Hepatocyte (in vitro differentiated cells): ENCODE measurements around the gene GAL. TPM values are rescaled to one million over a fixed set of nuclear protein-coding genes. Genes with fewer than 3 reads are reported as not detected.

ENCODE experiments used
- DNase-seq: peaks from one replicate; pipeline ENCODE4 v3.0.0-alpha.2; 2016; ENCODE audit warnings: low spot score
- H2AFZ ChIP-seq: fragments of 200-600 bp; sonication (generic); 2 replicates; pipeline ENCODE4 v1.6.0; 2016; ENCODE audit warnings: antibody characterized with exemption, mild to moderate bottlenecking
- H3K27ac ChIP-seq: fragments of 200-600 bp; sonication (generic); 2 replicates; pipeline ENCODE4 v1.5.1; 2016; ENCODE audit warnings: mild to moderate bottlenecking
- H3K27me3 ChIP-seq: fragments of 200-600 bp; sonication (generic); 2 replicates; pipeline ENCODE4 v1.6.1; 2016
- H3K36me3 ChIP-seq: fragments of 200-600 bp; sonication (generic); replicated peaks from 2 replicates; pipeline ENCODE4 v1.5.1; 2016; ENCODE audit warnings: low read depth; ENCODE audit not compliant: insufficient read depth
- H3K4me1 ChIP-seq: fragments of 200-600 bp; sonication (generic); 2 replicates; pipeline ENCODE4 v1.5.1; 2016; ENCODE audit warnings: mild to moderate bottlenecking, moderate library complexity; ENCODE audit not compliant: insufficient read depth
- H3K4me2 ChIP-seq: fragments of 200-600 bp; sonication (generic); 2 replicates; pipeline ENCODE4 v1.6.0; 2016
- H3K4me3 ChIP-seq: fragments of 200-600 bp; sonication (generic); 2 replicates; pipeline ENCODE4 v1.5.1; 2016; ENCODE audit warnings: mild to moderate bottlenecking
- H3K79me2 ChIP-seq: fragments of 200-600 bp; sonication (generic); 2 replicates; pipeline ENCODE4 v1.6.0; 2017; ENCODE audit warnings: mild to moderate bottlenecking
- H3K9me2 ChIP-seq: fragments of 200-600 bp; sonication (generic); replicated peaks from 2 replicates; pipeline ENCODE4 v1.6.0; 2017; ENCODE audit warnings: mild to moderate bottlenecking; ENCODE audit not compliant: insufficient read depth
- H3K9me3 ChIP-seq: fragments of 200-600 bp; sonication (generic); 2 replicates; pipeline ENCODE4 v1.5.1; 2016; ENCODE audit warnings: low read depth, mild to moderate bottlenecking
- H4K20me1 ChIP-seq: fragments of 200-600 bp; sonication (generic); 2 replicates; pipeline ENCODE4 v1.6.0; 2016; ENCODE audit warnings: mild to moderate bottlenecking; ENCODE audit not compliant: insufficient read depth, poor library complexity, severe bottlenecking
- CTCF ChIP-seq: fragments of 200-600 bp; sonication (generic); IDR thresholded peaks from 2 replicates; pipeline ENCODE4 v1.5.1; 2016; ENCODE audit warnings: antibody characterized with exemption, mild to moderate bottlenecking; ENCODE audit not compliant: poor library complexity
- EZH2 ChIP-seq: fragments of 200-600 bp; sonication (generic); IDR thresholded peaks from 2 replicates; pipeline ENCODE4 v1.6.1; 2016; ENCODE audit warnings: antibody characterized with exemption, mild to moderate bottlenecking, borderline replicate concordance
- EZH2phosphoT487 ChIP-seq: fragments of 200-600 bp; sonication (generic); IDR thresholded peaks from one replicate; pipeline ENCODE4 v1.6.1; 2018; ENCODE audit warnings: antibody characterized with exemption, mild to moderate bottlenecking, low read depth, moderate library complexity; ENCODE audit not compliant: unreplicated experiment, severe bottlenecking
- WGBS: methylation state at CpG from one replicate; pipeline ENCODE4 v1.1.6; 2016; ENCODE audit warnings: low lambda C conversion rate; ENCODE audit errors: missing lambda C conversion rate; 5-methylcytosine and 5-hydroxymethylcytosine counted together
- polyA plus RNA-seq: library from polyadenylated mRNA; unstranded; fragments of >200 nt; fragmentation: Nextera tagmentation; extraction: Ambion mirVana; gene quantifications from 2 replicates; pipeline ENCODE4 v1.2.1, GENCODE V29; 2016
- total RNA-seq: library from RNA; depleted of rRNA; stranded (reverse); fragments of >200 nt; gene quantifications from 2 replicates; pipeline ENCODE4 v1.2.3, GENCODE V29; 2014

Gene GAL
- total and polyA plus RNA-seq, 2 experiments from 2014 or later: 1.7 to 15.3 TPM

- H3K4me3 ChIP-seq: no peak overlapping the region
- no peak overlapping the region for H3K4me2 ChIP-seq
- no peak for DNase-seq
- TF ChIP-seq EZH2phosphoT487 (no peak), CTCF (no peak), EZH2 (no peak)
- H3K27ac ChIP-seq: no peak overlapping the region
- H4K20me1 ChIP-seq: no peaks in the 10 kb centered on the region
- no peaks in the 10 kb centered on the region for H3K4me1 ChIP-seq
- 88% methylated on average over 23 of the region's 23 CpGs for WGBS
- no peaks in the 10 kb centered on the region for H3K36me3 ChIP-seq
- no peaks in the 10 kb centered on the region for H3K9me3 ChIP-seq
- H3K27me3 ChIP-seq: peaks cover 3% of the 10 kb centered on the region
- no peaks in the 10 kb centered on the region for H3K79me2 ChIP-seq
- no peaks in the 10 kb centered on the region for H3K9me2 ChIP-seq
- H2AFZ ChIP-seq: no peak overlapping the region
These were observed 29.9 kb downstream of the GAL start for GRCh38 chr11:68714060-68714856.

GRCh38 chr11:68715456-68716122 is 31.2 kb downstream of the GAL start:
- TF ChIP-seq CTCF: no peak
- no peak for TF ChIP-seq EZH2phosphoT487
- no peak for TF ChIP-seq EZH2
- 84% methylated on average over 11 of the region's 11 CpGs for WGBS

GRCh38 chr11:68721075-68721474 is 36.7 kb downstream of the GAL start:
- Histone ChIP-seq H3K9me3 (no peaks in the 10 kb centered on the region), H3K27ac (no peak overlapping the region), H3K4me2 (no peak overlapping the region), H4K20me1 (no peaks in the 10 kb centered on the region), H3K9me2 (no peaks in the 10 kb centered on the region), H3K79me2 (no peaks in the 10 kb centered on the region), H3K36me3 (no peaks in the 10 kb centered on the region), H3K4me3 (no peak overlapping the region), H3K4me1 (no peaks in the 10 kb centered on the region), H3K27me3 (no peaks in the 10 kb centered on the region), H2AFZ (no peak overlapping the region)
- DNase-seq: no peak
- WGBS: 86% methylated on average over 2 of the region's 2 CpGs
- TF ChIP-seq EZH2phosphoT487 (no peak), CTCF (no peak), EZH2 (no peak)

More at GRCh38 chr11:68715456-68716122, 31.2 kb downstream of the GAL start:
- H2AFZ ChIP-seq: no peak overlapping the region
- H3K36me3 ChIP-seq: no peaks in the 10 kb centered on the region
- no peaks in the 10 kb centered on the region for H3K4me1 ChIP-seq
- H3K9me2 ChIP-seq: no peaks in the 10 kb centered on the region
- H3K4me2 ChIP-seq: no peak overlapping the region
- no peaks in the 10 kb centered on the region for H3K9me3 ChIP-seq
- H3K27ac ChIP-seq: no peak overlapping the region
- peaks cover 3% of the 10 kb centered on the region for H3K27me3 ChIP-seq
- no peak for DNase-seq
- H4K20me1 ChIP-seq: no peaks in the 10 kb centered on the region
- H3K79me2 ChIP-seq: no peaks in the 10 kb centered on the region
- no peak overlapping the region for H3K4me3 ChIP-seq
